Activated naive CD4-positive, alpha-beta T cell (primary cell): ENCODE results near the gene PRDM5.

Source experiments
- DNase-seq, 4 experiments: peaks; one replicate each; lab custom pipeline; 2025; lab: John Stamatoyannopoulos, UW

Gene PRDM5

DNA sequence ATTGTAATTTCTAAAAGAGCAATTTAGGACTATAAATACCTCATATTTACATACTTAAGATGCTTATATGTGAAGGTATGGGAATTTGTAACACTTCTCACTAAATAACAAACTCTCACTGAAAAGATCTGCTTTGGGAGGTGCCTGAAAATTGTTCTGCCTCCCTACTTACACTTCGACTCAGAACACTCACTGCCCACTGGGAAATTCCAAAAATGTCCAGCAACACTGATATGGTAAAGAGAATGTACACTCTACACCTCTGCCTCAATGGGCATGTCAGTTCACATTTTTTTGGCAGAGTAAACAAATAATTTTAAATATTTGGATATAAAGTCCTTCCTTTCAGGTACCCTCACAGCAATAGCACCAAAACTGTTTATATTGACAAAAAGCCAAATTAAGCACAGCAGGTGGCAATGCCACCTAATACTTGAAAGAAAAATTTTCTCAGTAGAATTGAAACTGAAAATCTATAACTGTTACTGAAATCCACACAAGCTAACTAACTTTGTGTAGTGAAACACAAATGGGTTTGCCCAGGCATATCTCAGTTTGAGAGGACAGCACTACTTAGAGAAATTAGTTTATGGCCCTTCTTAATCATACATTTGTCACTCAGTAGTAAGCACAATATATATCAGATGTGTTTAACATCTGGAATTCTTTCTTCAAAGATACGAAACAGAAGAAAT lies 67.1 kb downstream of the PRDM5 start:
- DNase-seq, result no peak

DNA sequence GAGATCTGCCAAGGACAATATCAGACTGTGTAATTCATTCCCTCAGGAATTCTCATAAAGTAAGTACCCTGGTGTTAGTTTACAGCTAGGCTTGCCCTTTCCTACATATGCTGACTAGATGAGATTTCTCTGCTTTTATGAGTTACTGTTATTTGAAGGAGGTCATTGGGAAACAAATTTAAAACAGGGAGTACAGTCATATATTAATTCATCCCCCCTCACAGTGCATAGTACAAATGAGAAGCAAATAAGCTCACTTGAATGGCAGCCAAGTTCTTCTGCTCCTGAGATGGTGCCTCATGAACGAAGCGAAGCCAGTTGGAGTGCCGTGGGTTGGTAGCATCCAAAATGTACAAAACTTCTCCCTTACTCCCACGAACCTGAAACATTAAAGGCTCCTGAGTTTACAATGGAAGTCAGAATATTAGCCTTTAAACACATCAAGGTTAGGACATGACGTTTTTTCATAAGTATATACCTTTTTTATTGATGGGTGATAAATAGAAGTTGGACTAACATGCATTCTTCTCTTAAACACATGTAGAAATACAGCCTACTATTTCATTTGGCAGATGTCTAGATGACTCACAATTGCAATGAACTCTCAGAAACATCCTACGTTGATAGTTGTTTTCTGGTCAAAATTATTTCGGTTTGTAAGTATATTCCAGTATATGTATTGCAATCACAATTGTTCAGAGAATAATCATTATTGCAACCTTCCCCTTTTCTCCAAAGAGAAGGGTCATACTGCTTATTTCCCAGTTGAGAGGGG lies 69.2 kb downstream of the PRDM5 start:
- DNase-seq, result no peak

- no peak for DNase-seq
Observed at GRCh38 chr4:120850018-120850599, 72.4 kb downstream of the PRDM5 start.

- no peak for DNase-seq
Observed at GRCh38 chr4:120847019-120847582, 75.4 kb downstream of the PRDM5 start.

- DNase-seq, result no peak
Observed at GRCh38 chr4:120844528-120844921, 78.0 kb downstream of the PRDM5 start.

DNA sequence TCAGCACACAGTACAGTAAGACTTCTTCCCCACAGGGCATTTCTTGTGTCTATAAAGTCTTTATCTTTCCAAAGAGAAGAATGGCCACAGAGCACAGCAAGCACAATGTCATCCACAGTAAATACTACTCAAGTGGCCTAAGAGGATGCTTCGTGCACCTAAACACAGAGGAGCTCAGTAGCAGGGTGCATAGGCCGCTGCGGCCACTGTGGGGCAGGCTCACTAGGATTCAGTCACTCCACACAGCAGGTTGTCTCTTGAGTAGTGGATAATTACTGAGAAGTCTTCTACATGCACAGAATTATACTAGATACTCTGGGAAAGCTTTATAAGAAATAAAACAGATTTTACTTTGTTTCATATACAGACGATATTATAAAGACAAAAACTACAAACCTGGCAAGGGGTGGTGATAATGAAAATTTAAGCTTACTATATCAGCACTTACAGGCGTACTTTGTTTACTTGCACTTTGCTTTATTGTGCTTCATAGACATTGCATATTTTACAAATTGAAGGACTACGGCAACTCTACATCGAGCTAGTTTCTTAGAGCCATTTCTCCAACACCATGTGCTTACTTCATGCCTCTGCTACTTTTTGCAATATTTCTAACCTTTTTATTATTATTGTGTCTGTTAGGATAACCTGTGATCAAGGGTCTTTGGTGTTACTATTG lies 78.5 kb downstream of the PRDM5 start:
- DNase-seq, result no peak

- no peak for DNase-seq
Observed at GRCh38 chr4:120842031-120842430, 80.5 kb downstream of the PRDM5 start.

- no peak for DNase-seq
Observed at GRCh38 chr4:120841580-120841979, 80.9 kb downstream of the PRDM5 start.

GRCh38 chr4:120839974-120840751 lies 82.4 kb downstream of the PRDM5 start:
- no peak for DNase-seq

DNA sequence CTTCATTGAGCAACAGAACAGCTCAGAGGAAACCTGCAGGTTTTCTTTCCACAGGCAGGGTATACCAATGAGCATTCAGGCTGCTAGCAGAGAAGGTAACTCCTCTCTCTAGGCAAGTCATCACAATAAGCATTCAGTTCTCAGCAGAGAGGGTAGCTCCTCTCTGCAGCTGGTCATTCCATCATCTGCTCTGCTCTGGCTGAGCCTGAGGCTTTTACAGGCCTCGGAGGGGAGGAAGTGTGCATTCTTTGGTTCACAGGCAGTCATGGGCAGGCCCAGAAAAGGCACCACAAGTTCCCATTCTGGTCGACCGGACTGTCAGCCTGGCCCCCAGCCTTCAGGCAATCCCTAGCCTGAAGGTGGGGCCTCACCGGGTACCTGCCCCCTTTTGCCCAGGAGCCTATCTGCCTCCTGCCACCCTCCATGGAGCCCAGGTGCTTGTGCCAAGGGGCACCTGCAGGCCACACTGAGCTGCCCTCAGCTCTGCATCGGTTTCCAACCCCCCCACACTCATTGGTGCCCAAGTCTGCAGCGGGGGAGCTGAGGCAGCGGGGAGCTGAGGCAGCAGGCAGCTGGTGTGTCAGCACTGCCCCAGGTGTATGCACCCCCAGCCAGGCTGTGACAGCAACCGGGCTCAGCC lies 83.1 kb downstream of the PRDM5 start:
- no peak for DNase-seq

- DNase-seq, result no peak
Observed at GRCh38 chr4:120838784-120839183, 83.7 kb downstream of the PRDM5 start.

- DNase-seq, result no peak
Observed at GRCh38 chr4:120837656-120838055, 84.9 kb downstream of the PRDM5 start.

DNA sequence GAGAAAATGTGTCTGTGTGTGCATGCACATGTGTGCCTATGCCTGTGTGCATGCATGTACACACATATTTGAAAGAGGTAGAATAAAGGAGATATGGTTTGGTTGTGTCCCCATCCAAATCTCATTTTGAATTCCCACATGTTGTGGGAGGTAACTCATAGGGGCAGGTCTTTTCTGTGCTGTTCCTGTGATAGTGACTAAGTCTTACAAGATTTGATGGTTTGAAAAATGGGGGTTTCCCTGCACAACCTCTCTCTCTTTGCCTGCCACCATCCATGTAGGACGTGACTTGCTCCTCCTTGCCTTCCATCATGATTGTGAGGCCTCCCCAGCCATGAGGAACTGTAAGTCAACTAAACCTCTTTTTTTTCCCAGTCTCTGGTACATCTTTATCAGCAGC lies 87.2 kb downstream of the PRDM5 start:
- DNase-seq, result no peak

DNA sequence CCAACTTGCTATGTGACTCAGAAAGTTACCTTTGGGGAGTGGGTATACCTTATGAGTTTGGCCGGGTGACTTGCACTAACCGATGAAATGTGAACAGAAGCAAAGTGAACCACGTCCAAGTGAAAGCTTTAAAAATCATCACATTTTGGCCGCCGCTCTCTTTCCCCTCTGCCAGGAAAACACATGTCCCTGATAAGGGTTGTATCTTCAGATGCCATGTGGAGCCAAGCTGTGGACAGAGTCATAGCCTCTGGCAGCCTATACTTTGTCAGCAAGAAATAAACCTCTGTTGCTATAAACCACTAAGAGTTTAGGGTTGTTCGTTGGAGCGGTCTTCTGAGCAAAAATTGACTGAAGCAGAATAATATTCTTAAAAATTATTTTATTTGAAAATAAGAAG lies 92.3 kb downstream of the PRDM5 start:
- no peak for DNase-seq

- no peak for DNase-seq
Observed at GRCh38 chr4:120829113-120829831, 93.3 kb downstream of the PRDM5 start.

GRCh38 chr4:120826853-120827252 lies 95.7 kb downstream of the PRDM5 start:
- DNase-seq, result no peak

GRCh38 chr4:120826449-120826848 lies 96.1 kb downstream of the PRDM5 start:
- no peak for DNase-seq

GRCh38 chr4:120824946-120825345 lies 97.6 kb downstream of the PRDM5 start:
- DNase-seq, result no peak

DNA sequence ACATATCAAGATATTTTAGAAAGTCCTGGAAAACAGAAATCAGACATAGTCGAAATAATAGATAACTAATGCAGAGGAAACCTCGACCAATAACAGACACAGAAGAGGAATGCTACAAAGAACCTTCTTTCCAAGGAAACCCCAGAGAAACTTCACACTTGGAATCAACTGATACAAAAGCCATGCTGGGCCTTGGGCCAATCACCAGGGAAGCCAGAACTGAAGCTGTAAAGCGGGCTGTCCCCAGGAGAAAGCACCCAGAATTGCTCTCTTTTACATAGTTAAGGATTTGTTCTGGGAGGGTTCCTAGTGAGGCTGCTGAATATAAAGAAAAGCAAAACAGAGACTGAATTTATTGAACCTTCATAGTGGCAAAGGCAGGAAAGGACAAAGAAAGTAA lies 100.5 kb downstream of the PRDM5 start:
- no peak for DNase-seq

- DNase-seq, result no peak
Observed at GRCh38 chr4:120821029-120821428, 101.5 kb downstream of the PRDM5 start.
